SK-N-MC (cell line): ENCODE data around the gene LY6G5C.

Experiments
- DNase-seq: peaks from one replicate; pipeline ENCODE4 v3.0.0-alpha.2; 2011; ENCODE audit warnings: low read depth, low spot score
- H3K27ac ChIP-seq: fragments of 200-600 bp; sonication (generic); 2 replicates; pipeline ENCODE4 v1.5.1; 2016; ENCODE audit warnings: mixed run types
- H3K36me3 ChIP-seq: fragments of 200-600 bp; sonication (generic); 2 replicates; pipeline ENCODE4 v1.6.1; 2017; ENCODE audit warnings: antibody characterized with exemption, low read length, mixed read lengths; ENCODE audit not compliant: insufficient read depth
- H3K4me3 ChIP-seq: fragments of 200-600 bp; sonication (generic); 2 replicates; pipeline ENCODE4 v1.5.1; 2016
- H3K9ac ChIP-seq: fragments of 200-600 bp; sonication (generic); 2 replicates; pipeline ENCODE4 v1.8.0; 2017; ENCODE audit warnings: mixed run types, mixed read lengths; ENCODE audit not compliant: insufficient read length
- H3K9me3 ChIP-seq: fragments of 200-600 bp; sonication (generic); 2 replicates; pipeline ENCODE4 v1.6.1; 2017; ENCODE audit warnings: low read depth, mild to moderate bottlenecking, antibody characterized with exemption, low read length, moderate library complexity, mixed read lengths
- EZH2 ChIP-seq: fragments of 200-600 bp; sonication (generic); IDR thresholded peaks from one replicate; pipeline ENCODE4 v1.6.1; 2017; ENCODE audit warnings: antibody characterized with exemption
- FOXP2 ChIP-seq: optimal IDR thresholded peaks from 2 replicates; pipeline ENCODE3; 2011; ENCODE audit warnings: mild to moderate bottlenecking, moderate library complexity; ENCODE audit not compliant: insufficient read depth; ENCODE audit errors: extremely low read length, control extremely low read depth
- POLR2AphosphoS5 ChIP-seq: IDR thresholded peaks from 2 replicates; pipeline ENCODE4 v1.6.1; 2012; ENCODE audit warnings: mild to moderate bottlenecking, low read depth, low read length, borderline replicate concordance

LY6G5C gene

DNA sequence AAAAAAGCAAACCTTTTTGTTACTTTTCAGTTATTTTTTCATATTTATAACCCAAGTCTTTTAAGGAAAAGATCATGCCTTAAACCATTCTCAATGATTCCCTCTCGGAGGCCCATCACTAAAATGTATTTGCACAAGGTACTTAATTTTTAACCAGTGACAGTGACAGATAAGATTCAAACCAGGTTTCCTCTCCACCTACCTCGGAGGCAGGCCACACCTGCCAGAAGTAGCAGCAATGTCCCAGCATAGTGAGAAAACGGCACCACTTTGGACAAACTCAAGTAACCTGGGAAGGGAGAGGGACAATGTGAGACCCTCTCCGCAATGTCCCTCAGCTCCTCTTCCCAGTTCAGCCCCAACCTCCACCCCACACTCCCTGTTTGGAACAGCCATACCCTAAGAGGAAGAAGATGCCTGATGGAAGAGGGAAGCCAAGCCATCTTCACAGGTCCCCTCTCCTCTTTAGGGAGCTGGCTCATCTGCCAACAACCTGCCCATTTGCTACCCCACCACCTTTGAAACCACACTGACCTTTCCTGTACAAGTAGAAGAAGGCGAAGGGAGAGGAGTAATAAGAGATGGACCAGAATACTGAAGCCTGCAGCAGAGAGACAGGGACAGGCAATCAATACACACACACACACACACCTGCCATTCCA is 20.0 kb upstream of the LY6G5C start:
- no peaks in the 10 kb centered on the region for H3K9me3 ChIP-seq
- no peak overlapping the region for H3K4me3 ChIP-seq
- DNase-seq: no peak
- H3K36me3 ChIP-seq: peaks cover 16% of the 10 kb centered on the region
- TF ChIP-seq EZH2: no peak
- no peak for TF ChIP-seq FOXP2
- TF ChIP-seq POLR2AphosphoS5: no peak
- H3K27ac ChIP-seq: no peak overlapping the region
- H3K9ac ChIP-seq: no peak overlapping the region

DNA sequence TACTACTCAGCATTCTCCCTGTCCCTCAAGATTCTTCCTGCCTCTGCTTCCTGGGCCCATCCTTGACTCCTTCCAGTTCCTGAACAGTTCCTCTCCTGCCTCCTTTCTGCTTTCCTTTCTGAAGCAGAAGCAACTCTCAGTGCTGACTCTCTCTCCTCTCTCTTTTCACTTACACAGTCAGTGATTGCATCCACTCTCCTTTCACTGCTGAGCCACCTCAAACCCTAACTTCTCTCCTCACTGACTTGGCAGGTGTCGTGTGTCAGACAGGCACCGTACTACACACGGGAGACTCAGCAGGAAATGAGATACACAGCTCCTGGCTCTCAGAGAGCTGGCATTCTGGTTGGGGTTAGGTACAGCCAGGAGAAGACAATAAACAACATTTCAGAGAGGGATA is 16.7 kb upstream of the LY6G5C start:
- Histone ChIP-seq H3K9ac (no peak overlapping the region), H3K36me3 (peaks cover 20% of the 10 kb centered on the region), H3K4me3 (no peak overlapping the region), H3K27ac (no peak overlapping the region), H3K9me3 (no peaks in the 10 kb centered on the region)
- no peak for DNase-seq
- no peak for TF ChIP-seq EZH2
- no peak for TF ChIP-seq FOXP2
- no peak for TF ChIP-seq POLR2AphosphoS5

DNA sequence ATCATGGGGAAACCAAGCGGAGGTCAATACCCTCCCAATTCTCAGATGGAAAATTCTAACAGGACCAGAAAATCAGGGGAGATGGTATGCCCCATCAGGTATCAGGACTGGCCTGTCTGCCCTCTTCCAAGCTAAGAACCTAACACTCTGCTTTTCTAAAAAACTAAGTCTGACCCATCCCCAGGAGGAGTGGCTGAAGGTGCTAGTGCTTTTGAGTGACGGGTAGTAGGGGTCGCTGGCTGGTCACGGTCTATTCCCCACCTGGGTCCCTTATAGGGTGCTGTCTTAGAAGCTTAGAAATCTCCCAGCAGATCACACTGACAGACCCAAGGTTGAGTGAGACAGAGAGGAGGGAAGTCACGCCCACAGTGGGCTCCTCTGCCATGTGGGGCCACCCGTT is 12.7 kb upstream of the LY6G5C start:
- Histone ChIP-seq H3K9me3 (no peaks in the 10 kb centered on the region), H3K9ac (no peak overlapping the region), H3K4me3 (no peak overlapping the region), H3K36me3 (peaks cover 25% of the 10 kb centered on the region; the same call in 1 of the 2 replicates), H3K27ac (no peak overlapping the region)
- no peak for DNase-seq
- no peak for TF ChIP-seq FOXP2
- no peak for TF ChIP-seq EZH2
- TF ChIP-seq POLR2AphosphoS5: no peak

DNA sequence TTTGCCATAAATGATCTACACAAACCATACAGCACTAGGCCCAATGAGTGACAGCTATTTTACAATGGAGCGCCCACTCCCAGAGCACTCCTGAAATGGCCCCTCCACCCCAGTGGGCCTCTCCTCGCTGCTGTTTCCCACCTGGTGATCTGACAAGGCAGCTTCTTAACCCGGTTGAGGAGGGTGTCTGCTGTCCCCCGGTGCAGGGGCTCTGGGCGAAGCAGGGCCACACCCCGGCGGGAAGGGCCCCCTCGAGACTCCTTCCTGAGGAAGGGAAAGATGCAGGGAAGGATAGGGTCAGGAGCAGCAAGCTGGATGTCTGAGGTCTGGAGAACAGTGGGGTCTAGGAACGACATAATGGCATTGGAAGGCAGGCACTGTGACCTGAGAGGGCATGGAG is 12.0 kb upstream of the LY6G5C start:
- TF ChIP-seq FOXP2 (no peak), EZH2 (no peak), POLR2AphosphoS5 (no peak)
- H3K4me3 ChIP-seq: no peak overlapping the region
- peaks cover 31% of the 10 kb centered on the region; the same call in 1 of the 2 replicates for H3K36me3 ChIP-seq
- DNase-seq: no peak
- no peak overlapping the region for H3K27ac ChIP-seq
- H3K9me3 ChIP-seq: no peaks in the 10 kb centered on the region
- no peak overlapping the region for H3K9ac ChIP-seq

DNA sequence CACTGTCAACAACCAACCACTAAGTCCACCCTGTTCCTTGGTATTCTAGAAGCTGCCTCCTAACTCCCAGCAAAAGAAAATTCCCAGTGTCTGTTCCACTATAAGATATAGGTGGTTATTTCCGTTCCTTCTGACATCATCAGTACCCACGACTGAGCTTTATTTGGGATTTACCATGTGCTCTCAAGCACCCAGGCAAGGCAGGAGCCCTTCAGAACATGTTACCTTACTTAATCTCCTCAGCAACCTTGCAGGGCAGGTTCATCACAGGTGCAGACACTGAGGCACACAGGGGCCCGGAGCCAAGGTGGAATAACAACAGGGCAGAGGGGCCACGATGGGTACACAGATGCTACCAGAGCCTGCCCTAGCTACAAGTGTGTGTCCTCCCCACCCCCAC is 11.5 kb upstream of the LY6G5C start:
- TF ChIP-seq FOXP2 (no peak), POLR2AphosphoS5 (no peak), EZH2 (no peak)
- H3K27ac ChIP-seq: no peak overlapping the region
- peaks cover 33% of the 10 kb centered on the region; the same call in 1 of the 2 replicates for H3K36me3 ChIP-seq

DNA sequence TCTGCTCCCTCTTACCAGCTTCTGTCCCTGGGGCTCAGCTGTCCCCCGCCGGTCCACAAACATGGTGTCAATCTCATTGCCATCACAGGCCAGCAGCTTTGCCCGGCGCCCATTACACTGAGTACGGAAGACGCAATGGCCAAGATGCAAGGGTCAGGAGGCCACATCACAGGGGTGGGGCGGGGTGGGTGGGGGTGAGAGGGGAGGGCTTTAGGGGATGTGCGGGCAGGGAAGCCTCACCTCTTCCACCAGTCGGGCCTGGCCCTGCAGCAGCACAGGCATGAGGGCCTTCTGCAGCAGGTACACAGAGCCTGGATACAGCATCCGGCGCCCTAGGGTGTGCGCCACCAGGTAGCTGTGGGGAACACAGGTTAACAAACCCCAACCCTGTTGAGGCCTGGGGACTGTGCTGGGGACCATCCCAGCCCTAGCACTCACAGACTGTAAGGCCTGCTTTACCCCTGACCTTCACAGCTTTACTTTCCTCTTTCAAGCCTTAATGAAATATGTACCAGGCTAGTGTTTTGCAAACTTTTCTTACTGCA is 10.8 kb upstream of the LY6G5C start:
- DNase-seq: no peak
- Histone ChIP-seq H3K4me3 (no peak overlapping the region), H3K9ac (no peak overlapping the region), H3K9me3 (no peaks in the 10 kb centered on the region), H3K36me3 (peaks cover 26% of the 10 kb centered on the region; the same call in 1 of the 2 replicates), H3K27ac (no peak overlapping the region)
- TF ChIP-seq FOXP2 (no peak), EZH2 (no peak), POLR2AphosphoS5 (no peak)

More for the DNA sequence above, 11.5 kb upstream of the LY6G5C start:
- no peak for DNase-seq
- H3K9ac ChIP-seq: no peak overlapping the region
- no peak overlapping the region for H3K4me3 ChIP-seq
- H3K9me3 ChIP-seq: no peaks in the 10 kb centered on the region

DNA sequence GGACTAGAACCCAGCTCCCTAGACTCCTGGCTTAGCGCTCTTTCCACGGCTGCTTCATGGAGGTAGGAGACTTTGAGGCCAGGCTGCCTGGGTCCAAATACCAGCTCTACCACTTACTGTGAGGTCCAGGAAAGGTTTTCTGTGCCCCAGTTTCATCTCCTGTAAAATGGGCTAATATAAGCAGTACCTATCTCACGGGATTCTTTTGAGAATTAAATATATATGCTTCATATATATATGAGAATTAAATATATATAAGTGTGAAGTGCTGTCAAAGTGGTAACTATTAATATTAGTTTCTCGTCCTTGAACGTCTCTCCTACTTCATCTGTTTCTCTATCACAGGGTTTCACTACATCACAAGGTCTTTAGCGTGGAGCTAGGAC is 10.2 kb upstream of the LY6G5C start:
- no peak overlapping the region for H3K27ac ChIP-seq
- no peak overlapping the region for H3K4me3 ChIP-seq
- no peaks in the 10 kb centered on the region for H3K9me3 ChIP-seq
- H3K36me3 ChIP-seq: peaks cover 23% of the 10 kb centered on the region; the same call in 1 of the 2 replicates
- no peak for DNase-seq
- TF ChIP-seq POLR2AphosphoS5 (no peak), EZH2 (no peak), FOXP2 (no peak)
- H3K9ac ChIP-seq: no peak overlapping the region

DNA sequence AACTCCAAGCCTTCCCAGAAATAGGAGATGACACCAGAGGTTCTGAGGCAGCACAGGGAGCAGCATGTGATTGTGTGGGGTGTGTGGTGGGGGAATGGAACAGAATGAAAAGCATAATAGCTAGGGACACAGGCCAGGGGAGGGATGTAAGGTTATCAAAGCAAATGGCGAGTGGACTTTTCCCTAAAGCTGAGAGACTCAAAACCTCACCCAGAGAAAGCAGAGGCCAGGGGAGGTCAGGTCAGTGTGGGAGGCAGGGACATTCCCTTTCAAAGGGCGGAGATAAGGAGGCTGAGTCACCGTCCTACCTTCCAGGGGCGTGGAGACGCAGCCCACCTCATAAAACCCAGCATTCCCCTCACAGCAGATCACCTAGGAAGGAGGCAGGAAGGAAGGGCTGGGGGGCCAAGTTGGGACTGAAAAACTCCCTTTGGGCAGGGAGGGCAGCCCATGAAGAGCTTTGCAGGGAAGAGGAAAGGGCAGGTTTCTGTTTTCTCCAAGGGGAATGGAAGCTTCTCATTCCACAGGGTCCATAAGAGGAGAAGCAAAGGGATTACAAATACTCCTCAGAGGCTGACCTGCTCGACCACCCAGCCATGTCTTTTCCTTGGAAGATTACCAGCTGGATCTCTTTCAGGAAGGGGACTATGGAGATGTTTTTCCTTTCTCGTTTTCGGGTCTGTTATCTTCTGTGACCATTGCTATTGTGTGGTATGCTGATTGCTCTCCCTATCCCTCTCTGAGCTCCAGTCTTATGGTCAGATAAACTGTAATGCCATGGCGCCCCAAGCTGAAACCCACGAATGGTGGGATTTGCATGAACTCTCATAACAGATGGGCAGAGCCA is 9.6 kb upstream of the LY6G5C start:
- Histone ChIP-seq H3K27ac (no peak overlapping the region), H3K9me3 (no peaks in the 10 kb centered on the region), H3K36me3 (peaks cover 23% of the 10 kb centered on the region; the same call in 1 of the 2 replicates), H3K9ac (no peak overlapping the region), H3K4me3 (no peak overlapping the region)
- no peak for TF ChIP-seq EZH2
- TF ChIP-seq POLR2AphosphoS5: no peak
- TF ChIP-seq FOXP2: no peak
- no peak for DNase-seq
